ENCODE data around the gene PTN.

DNA sequence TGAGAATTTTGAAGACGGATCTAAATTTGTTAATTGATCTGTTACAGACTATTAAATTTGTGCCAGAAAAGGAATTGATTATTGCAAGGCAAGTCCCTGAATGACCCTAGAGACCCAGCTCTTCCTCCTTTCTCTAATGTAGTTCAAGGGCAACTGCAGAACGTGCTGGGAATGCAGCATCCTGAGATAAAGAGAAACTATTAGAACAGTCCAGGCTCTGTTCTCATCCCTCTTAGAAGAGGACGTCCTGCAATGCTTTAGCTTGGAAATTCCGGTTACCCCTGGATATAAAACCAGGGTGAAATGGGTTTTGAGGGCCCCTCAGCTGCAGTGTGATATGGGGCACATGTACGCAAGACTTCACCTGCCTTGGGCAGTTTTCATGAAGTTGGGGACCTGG is 67.3 kb downstream of the PTN start:
- TF ChIP-seq, protein P1, sequence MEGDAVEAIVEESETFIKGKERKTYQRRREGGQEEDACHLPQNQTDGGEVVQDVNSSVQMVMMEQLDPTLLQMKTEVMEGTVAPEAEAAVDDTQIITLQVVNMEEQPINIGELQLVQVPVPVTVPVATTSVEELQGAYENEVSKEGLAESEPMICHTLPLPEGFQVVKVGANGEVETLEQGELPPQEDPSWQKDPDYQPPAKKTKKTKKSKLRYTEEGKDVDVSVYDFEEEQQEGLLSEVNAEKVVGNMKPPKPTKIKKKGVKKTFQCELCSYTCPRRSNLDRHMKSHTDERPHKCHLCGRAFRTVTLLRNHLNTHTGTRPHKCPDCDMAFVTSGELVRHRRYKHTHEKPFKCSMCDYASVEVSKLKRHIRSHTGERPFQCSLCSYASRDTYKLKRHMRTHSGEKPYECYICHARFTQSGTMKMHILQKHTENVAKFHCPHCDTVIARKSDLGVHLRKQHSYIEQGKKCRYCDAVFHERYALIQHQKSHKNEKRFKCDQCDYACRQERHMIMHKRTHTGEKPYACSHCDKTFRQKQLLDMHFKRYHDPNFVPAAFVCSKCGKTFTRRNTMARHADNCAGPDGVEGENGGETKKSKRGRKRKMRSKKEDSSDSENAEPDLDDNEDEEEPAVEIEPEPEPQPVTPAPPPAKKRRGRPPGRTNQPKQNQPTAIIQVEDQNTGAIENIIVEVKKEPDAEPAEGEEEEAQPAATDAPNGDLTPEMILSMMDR (IDR thresholded peaks at IDR 0.05): no peak
- TF ChIP-seq EZH2 (IDR thresholded peaks at IDR 0.05): no peak
